ENCODE results near the gene PAX8. TPM values are rescaled to one million over a fixed set of nuclear protein-coding genes. Genes with fewer than 3 reads are reported as not detected.
"Not testable (repeated sequence)": the region's sequence is repeated elsewhere in the genome, so short reads cannot be mapped to it uniquely, and the experiment has no call there.

Gene PAX8
- total RNA-seq (2014; rRNA removed; shearing (Covaris generic); ENCODE audit: low replicate concordance), result 0.90 and 1.5 TPM in 2 replicates

DNA sequence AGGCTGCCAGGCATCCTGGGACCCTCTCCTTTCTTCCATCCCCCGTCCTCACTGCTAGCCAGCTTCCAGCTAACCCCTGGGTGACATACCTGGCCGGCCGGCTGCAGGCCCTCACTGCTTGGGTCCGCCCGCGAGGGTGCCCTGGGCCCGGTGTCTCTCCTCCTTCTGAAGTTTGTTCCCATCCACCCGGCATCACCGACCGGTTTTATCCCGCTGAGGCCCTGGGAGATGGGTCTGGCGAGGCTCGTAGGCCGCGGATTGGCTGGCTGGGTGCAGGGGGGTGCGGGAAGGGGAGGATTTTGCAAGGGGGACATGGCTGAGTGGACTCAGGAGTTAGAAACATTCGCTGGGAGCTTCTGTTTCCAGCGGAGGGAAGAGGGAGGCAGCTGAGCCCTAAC is at the start of gene PAX8:
TSS of gene PAX8 (minus strand) at position 180 of the 398 bp plus-strand sequence. CDS start 527 bp downstream, outside the sequence.
- H3K27ac ChIP-seq (ENCODE audit: low read length), result no peak within 1 kb of the TSS
- DNase-seq, result no peak
- H3K9ac ChIP-seq (ENCODE audit: low read length), result no peak within 1 kb of the TSS
- no peaks in the 10 kb centered on the region for H3K79me2 ChIP-seq (ENCODE audit: low read length)
- H3K4me3 ChIP-seq (ENCODE audit: low read length), result no peak within 1 kb of the TSS
- H3K36me3 ChIP-seq (ENCODE audit: insufficient read depth, low read length), result no peaks in the 10 kb centered on the region
- no peak within 1 kb of the TSS for H3K4me2 ChIP-seq (ENCODE audit: low read depth, low read length, poor library complexity, severe bottlenecking)
- no peaks in the 10 kb centered on the region for H3K9me2 ChIP-seq (replicated peaks; ENCODE audit: insufficient read depth, low read length)
- no peaks in the 10 kb centered on the region for H3K27me3 ChIP-seq (ENCODE audit: low read length)
- no peaks in the 10 kb centered on the region for H4K20me1 ChIP-seq (ENCODE audit: insufficient read depth, low read depth, low read length)
- H3K9me3 ChIP-seq (ENCODE audit: low read length), result no peaks in the 10 kb centered on the region
- no peaks in the 10 kb centered on the region for H3K4me1 ChIP-seq (ENCODE audit: low read length)
- H2AFZ ChIP-seq (ENCODE audit: low read length), result no peak within 1 kb of the TSS

GRCh38 chr2:113328043-113328442 is 49.3 kb upstream of the PAX8 start:
- H3K27me3 ChIP-seq (ENCODE audit: low read length), result no peaks in the 10 kb centered on the region
- H3K9ac ChIP-seq (ENCODE audit: low read length), result no peak overlapping the region
- H2AFZ ChIP-seq (ENCODE audit: low read length), result no peak overlapping the region
- no peak overlapping the region for H3K4me2 ChIP-seq (ENCODE audit: low read depth, low read length, poor library complexity, severe bottlenecking)
- no peak for DNase-seq
- H3K27ac ChIP-seq (ENCODE audit: low read length), result no peak overlapping the region
- H3K4me3 ChIP-seq (ENCODE audit: low read length), result no peak overlapping the region
- no peaks in the 10 kb centered on the region for H3K9me2 ChIP-seq (replicated peaks; ENCODE audit: insufficient read depth, low read length)
- H3K79me2 ChIP-seq (ENCODE audit: low read length), result no peaks in the 10 kb centered on the region
- H3K9me3 ChIP-seq (ENCODE audit: low read length), result no peaks in the 10 kb centered on the region
- H3K4me1 ChIP-seq (ENCODE audit: low read length), result no peaks in the 10 kb centered on the region
- no peaks in the 10 kb centered on the region for H3K36me3 ChIP-seq (ENCODE audit: insufficient read depth, low read length)
- no peaks in the 10 kb centered on the region for H4K20me1 ChIP-seq (ENCODE audit: insufficient read depth, low read depth, low read length)

GRCh38 chr2:113325161-113325731 is 46.5 kb upstream of the PAX8 start:
- not testable (repeated sequence) for H3K4me3 ChIP-seq (ENCODE audit: low read length); H3K79me2 ChIP-seq (ENCODE audit: low read length); H3K27me3 ChIP-seq (ENCODE audit: low read length); H4K20me1 ChIP-seq (ENCODE audit: insufficient read depth, low read depth, low read length); H3K4me1 ChIP-seq (ENCODE audit: low read length); DNase-seq; H3K9me3 ChIP-seq (ENCODE audit: low read length); H3K27ac ChIP-seq (ENCODE audit: low read length); H2AFZ ChIP-seq (ENCODE audit: low read length); H3K9ac ChIP-seq (ENCODE audit: low read length); H3K9me2 ChIP-seq (replicated peaks; ENCODE audit: insufficient read depth, low read length); H3K36me3 ChIP-seq (ENCODE audit: insufficient read depth, low read length); H3K4me2 ChIP-seq (ENCODE audit: low read depth, low read length, poor library complexity, severe bottlenecking)

GRCh38 chr2:113324684-113325160 is 46.0 kb upstream of the PAX8 start:
- no peak overlapping the region for H3K4me3 ChIP-seq (ENCODE audit: low read length)
- H3K4me2 ChIP-seq (ENCODE audit: low read depth, low read length, poor library complexity, severe bottlenecking), result no peak overlapping the region
- no peaks in the 10 kb centered on the region for H4K20me1 ChIP-seq (ENCODE audit: insufficient read depth, low read depth, low read length)
- no peaks in the 10 kb centered on the region for H3K27me3 ChIP-seq (ENCODE audit: low read length)
- H3K9me3 ChIP-seq (ENCODE audit: low read length), result no peaks in the 10 kb centered on the region
- no peak overlapping the region for H3K27ac ChIP-seq (ENCODE audit: low read length)
- no peak overlapping the region for H2AFZ ChIP-seq (ENCODE audit: low read length)
- no peaks in the 10 kb centered on the region for H3K79me2 ChIP-seq (ENCODE audit: low read length)
- H3K36me3 ChIP-seq (ENCODE audit: insufficient read depth, low read length), result no peaks in the 10 kb centered on the region
- H3K9ac ChIP-seq (ENCODE audit: low read length), result no peak overlapping the region
- no peaks in the 10 kb centered on the region for H3K9me2 ChIP-seq (replicated peaks; ENCODE audit: insufficient read depth, low read length)
- no peak for DNase-seq
- no peaks in the 10 kb centered on the region for H3K4me1 ChIP-seq (ENCODE audit: low read length)

- H3K79me2 ChIP-seq (ENCODE audit: low read length); H2AFZ ChIP-seq (ENCODE audit: low read length); H3K4me1 ChIP-seq (ENCODE audit: low read length); H3K27ac ChIP-seq (ENCODE audit: low read length); H3K4me2 ChIP-seq (ENCODE audit: low read depth, low read length, poor library complexity, severe bottlenecking); H4K20me1 ChIP-seq (ENCODE audit: insufficient read depth, low read depth, low read length); DNase-seq; H3K27me3 ChIP-seq (ENCODE audit: low read length); H3K9me2 ChIP-seq (replicated peaks; ENCODE audit: insufficient read depth, low read length); H3K9ac ChIP-seq (ENCODE audit: low read length); H3K36me3 ChIP-seq (ENCODE audit: insufficient read depth, low read length); H3K9me3 ChIP-seq (ENCODE audit: low read length); H3K4me3 ChIP-seq (ENCODE audit: low read length): not testable (repeated sequence)
Measured at GRCh38 chr2:113323129-113323528, 44.4 kb upstream of the PAX8 start.

GRCh38 chr2:113320106-113320505 is 41.4 kb upstream of the PAX8 start:
- H3K9me2 ChIP-seq (replicated peaks; ENCODE audit: insufficient read depth, low read length); H3K27ac ChIP-seq (ENCODE audit: low read length): not testable (repeated sequence)

GRCh38 chr2:113318941-113319340 is 40.2 kb upstream of the PAX8 start:
- H2AFZ ChIP-seq (ENCODE audit: low read length); H3K9me3 ChIP-seq (ENCODE audit: low read length); H3K27me3 ChIP-seq (ENCODE audit: low read length); H3K4me1 ChIP-seq (ENCODE audit: low read length); DNase-seq; H4K20me1 ChIP-seq (ENCODE audit: insufficient read depth, low read depth, low read length); H3K27ac ChIP-seq (ENCODE audit: low read length); H3K36me3 ChIP-seq (ENCODE audit: insufficient read depth, low read length); H3K79me2 ChIP-seq (ENCODE audit: low read length); H3K4me2 ChIP-seq (ENCODE audit: low read depth, low read length, poor library complexity, severe bottlenecking); H3K9ac ChIP-seq (ENCODE audit: low read length); H3K9me2 ChIP-seq (replicated peaks; ENCODE audit: insufficient read depth, low read length); H3K4me3 ChIP-seq (ENCODE audit: low read length): not testable (repeated sequence)

More at GRCh38 chr2:113320106-113320505, 41.4 kb upstream of the PAX8 start:
- H3K9ac ChIP-seq (ENCODE audit: low read length); H3K79me2 ChIP-seq (ENCODE audit: low read length); H3K36me3 ChIP-seq (ENCODE audit: insufficient read depth, low read length); H3K9me3 ChIP-seq (ENCODE audit: low read length); DNase-seq; H3K4me3 ChIP-seq (ENCODE audit: low read length); H3K27me3 ChIP-seq (ENCODE audit: low read length); H4K20me1 ChIP-seq (ENCODE audit: insufficient read depth, low read depth, low read length); H3K4me1 ChIP-seq (ENCODE audit: low read length); H3K4me2 ChIP-seq (ENCODE audit: low read depth, low read length, poor library complexity, severe bottlenecking); H2AFZ ChIP-seq (ENCODE audit: low read length): not testable (repeated sequence)

GRCh38 chr2:113316085-113316484 is 37.4 kb upstream of the PAX8 start:
- Histone ChIP-seq H3K9me3 (ENCODE audit: low read length) (no peaks in the 10 kb centered on the region), H3K9me2 (replicated peaks; ENCODE audit: insufficient read depth, low read length) (no peaks in the 10 kb centered on the region), H3K4me2 (ENCODE audit: low read depth, low read length, poor library complexity, severe bottlenecking) (no peak overlapping the region), H3K4me1 (ENCODE audit: low read length) (no peaks in the 10 kb centered on the region), H3K79me2 (ENCODE audit: low read length) (no peaks in the 10 kb centered on the region), H3K27me3 (ENCODE audit: low read length) (no peaks in the 10 kb centered on the region), H3K4me3 (ENCODE audit: low read length) (no peak overlapping the region), H3K9ac (ENCODE audit: low read length) (no peak overlapping the region), H3K27ac (ENCODE audit: low read length) (no peak overlapping the region), H4K20me1 (ENCODE audit: insufficient read depth, low read depth, low read length) (no peaks in the 10 kb centered on the region), H3K36me3 (ENCODE audit: insufficient read depth, low read length) (no peaks in the 10 kb centered on the region), H2AFZ (ENCODE audit: low read length) (no peak overlapping the region)
- DNase-seq, result no peak

DNA sequence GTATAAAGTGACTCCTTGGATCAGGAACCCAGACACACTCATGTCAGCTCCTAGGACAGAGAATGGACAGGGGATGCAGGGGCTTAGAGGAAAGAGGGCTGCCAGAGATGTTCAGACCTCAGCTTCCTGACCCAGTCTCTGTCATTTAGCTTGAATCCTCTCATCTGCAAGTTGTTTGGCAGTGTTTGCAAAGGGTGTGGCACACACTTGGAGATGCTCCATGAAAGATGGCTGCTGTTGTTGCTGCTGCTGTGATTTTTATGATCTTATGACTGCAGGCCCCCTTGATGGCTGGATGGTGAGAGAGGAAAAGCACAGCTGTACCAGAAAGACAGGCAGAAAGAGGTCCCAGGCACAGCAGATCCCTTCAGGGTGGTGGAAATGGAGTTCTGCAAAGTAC is 35.9 kb upstream of the PAX8 start:
- H3K4me2 ChIP-seq (ENCODE audit: low read depth, low read length, poor library complexity, severe bottlenecking), result not testable (repeated sequence)

More for the DNA sequence above, 35.9 kb upstream of the PAX8 start:
- not testable (repeated sequence) for H3K27ac ChIP-seq (ENCODE audit: low read length); H3K9me2 ChIP-seq (replicated peaks; ENCODE audit: insufficient read depth, low read length); H3K9me3 ChIP-seq (ENCODE audit: low read length); H3K79me2 ChIP-seq (ENCODE audit: low read length); DNase-seq; H3K9ac ChIP-seq (ENCODE audit: low read length); H4K20me1 ChIP-seq (ENCODE audit: insufficient read depth, low read depth, low read length); H3K4me1 ChIP-seq (ENCODE audit: low read length); H3K27me3 ChIP-seq (ENCODE audit: low read length); H3K36me3 ChIP-seq (ENCODE audit: insufficient read depth, low read length); H2AFZ ChIP-seq (ENCODE audit: low read length); H3K4me3 ChIP-seq (ENCODE audit: low read length)
